K562 (cell line): ENCODE data around the gene NT5C2.

Experiments
- CREM ChIP-seq: IDR thresholded peaks from 2 replicates; pipeline ENCODE4 v1.6.1; 2014; ENCODE audit warnings: antibody characterized with exemption, low read depth
- ESRRA ChIP-seq: fragments of 450-650 bp; IDR thresholded peaks from 2 replicates; pipeline ENCODE4 v1.6.1; 2014; ENCODE audit warnings: low read depth, mild to moderate bottlenecking, moderate library complexity, borderline replicate concordance
- KDM2B ChIP-seq: fragments of 250-450 bp; sonication (Bioruptor Pico); IDR thresholded peaks from 2 replicates; pipeline ENCODE4 v1.8.0; 2021; ENCODE audit warnings: mild to moderate bottlenecking, moderate library complexity
- MAFK ChIP-seq: IDR thresholded peaks from 2 replicates; pipeline ENCODE4 v1.6.1; 2011; ENCODE audit warnings: low read length, improper control_type of control experiment
- NFYB ChIP-seq: IDR thresholded peaks from 2 replicates; pipeline ENCODE4 v1.6.1; 2011; ENCODE audit warnings: mild to moderate bottlenecking, moderate library complexity; ENCODE audit not compliant: insufficient read length; ENCODE audit errors: extremely low read depth
- POLR2A ChIP-seq: fragments of 450-650 bp; conservative IDR thresholded peaks from 2 replicates; pipeline ENCODE4 v1.6.1; 2016
- POLR2AphosphoS5 ChIP-seq: IDR thresholded peaks from 2 replicates; pipeline ENCODE4 v1.6.1; 2011; ENCODE audit warnings: mild to moderate bottlenecking, low read depth, low read length, moderate library complexity; ENCODE audit not compliant: control insufficient read depth, insufficient read depth
- TAF1 ChIP-seq: IDR thresholded peaks from 2 replicates; pipeline ENCODE4 v1.6.1; 2011; ENCODE audit warnings: mild to moderate bottlenecking, low read length, moderate library complexity; ENCODE audit not compliant: insufficient read depth, control insufficient read depth, severe bottlenecking; ENCODE audit errors: extremely low read depth
- TCF7L2 ChIP-seq: fragments of 150-350 bp; IDR thresholded peaks from 2 replicates; pipeline ENCODE4 v1.6.1; 2016; ENCODE audit warnings: low read depth, mild to moderate bottlenecking, low read length, moderate library complexity
- TF ChIP-seq, protein P1 (sequence below): sonication (generic); formaldehyde crosslinking; IDR thresholded peaks from 2 replicates; pipeline ENCODE4 v1.8.0; 2023; ENCODE audit warnings: mild to moderate bottlenecking, missing genetic modification reagents
- TF ChIP-seq, protein P2 (sequence below), 2 experiments: fragments of 450-650 bp in 1 of 2; IDR thresholded peaks; 2 replicates each; pipeline ENCODE4 v1.6.1; 2011 to 2017; ENCODE audit warnings: low read depth in 2 of 2, antibody characterized with exemption in 1 of 2, borderline replicate concordance in 1 of 2, low read length in 1 of 2, mild to moderate bottlenecking in 1 of 2, mixed read lengths in 1 of 2; ENCODE audit not compliant: control insufficient read depth in 1 of 2
- TF ChIP-seq, protein P3 (sequence below), 3 experiments: IDR thresholded peaks in 2 of 3; conservative IDR thresholded peaks in 1 of 3; 2 replicates each; pipeline ENCODE4 v1.5.1; 2011 to 2012; ENCODE audit warnings: low read length in 3 of 3, mild to moderate bottlenecking in 3 of 3, control low read depth in 2 of 3, improper control_type of control experiment in 1 of 3, inconsistent platforms in 1 of 3, low read depth in 1 of 3, mixed read lengths in 1 of 3, moderate library complexity in 1 of 3; ENCODE audit not compliant: insufficient read depth in 2 of 3

- TF ChIP-seq, protein P1, sequence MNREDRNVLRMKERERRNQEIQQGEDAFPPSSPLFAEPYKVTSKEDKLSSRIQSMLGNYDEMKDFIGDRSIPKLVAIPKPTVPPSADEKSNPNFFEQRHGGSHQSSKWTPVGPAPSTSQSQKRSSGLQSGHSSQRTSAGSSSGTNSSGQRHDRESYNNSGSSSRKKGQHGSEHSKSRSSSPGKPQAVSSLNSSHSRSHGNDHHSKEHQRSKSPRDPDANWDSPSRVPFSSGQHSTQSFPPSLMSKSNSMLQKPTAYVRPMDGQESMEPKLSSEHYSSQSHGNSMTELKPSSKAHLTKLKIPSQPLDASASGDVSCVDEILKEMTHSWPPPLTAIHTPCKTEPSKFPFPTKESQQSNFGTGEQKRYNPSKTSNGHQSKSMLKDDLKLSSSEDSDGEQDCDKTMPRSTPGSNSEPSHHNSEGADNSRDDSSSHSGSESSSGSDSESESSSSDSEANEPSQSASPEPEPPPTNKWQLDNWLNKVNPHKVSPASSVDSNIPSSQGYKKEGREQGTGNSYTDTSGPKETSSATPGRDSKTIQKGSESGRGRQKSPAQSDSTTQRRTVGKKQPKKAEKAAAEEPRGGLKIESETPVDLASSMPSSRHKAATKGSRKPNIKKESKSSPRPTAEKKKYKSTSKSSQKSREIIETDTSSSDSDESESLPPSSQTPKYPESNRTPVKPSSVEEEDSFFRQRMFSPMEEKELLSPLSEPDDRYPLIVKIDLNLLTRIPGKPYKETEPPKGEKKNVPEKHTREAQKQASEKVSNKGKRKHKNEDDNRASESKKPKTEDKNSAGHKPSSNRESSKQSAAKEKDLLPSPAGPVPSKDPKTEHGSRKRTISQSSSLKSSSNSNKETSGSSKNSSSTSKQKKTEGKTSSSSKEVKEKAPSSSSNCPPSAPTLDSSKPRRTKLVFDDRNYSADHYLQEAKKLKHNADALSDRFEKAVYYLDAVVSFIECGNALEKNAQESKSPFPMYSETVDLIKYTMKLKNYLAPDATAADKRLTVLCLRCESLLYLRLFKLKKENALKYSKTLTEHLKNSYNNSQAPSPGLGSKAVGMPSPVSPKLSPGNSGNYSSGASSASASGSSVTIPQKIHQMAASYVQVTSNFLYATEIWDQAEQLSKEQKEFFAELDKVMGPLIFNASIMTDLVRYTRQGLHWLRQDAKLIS (CRISPR knock-in tag): no peak
- no peak for TF ChIP-seq ESRRA
- no peak for TF ChIP-seq TCF7L2
- TF ChIP-seq CREM: no peak
- TF ChIP-seq NFYB: no peak
- no peak for TF ChIP-seq KDM2B (CRISPR knock-in tag)
- TF ChIP-seq MAFK: no peak
- TF ChIP-seq, protein P2, sequence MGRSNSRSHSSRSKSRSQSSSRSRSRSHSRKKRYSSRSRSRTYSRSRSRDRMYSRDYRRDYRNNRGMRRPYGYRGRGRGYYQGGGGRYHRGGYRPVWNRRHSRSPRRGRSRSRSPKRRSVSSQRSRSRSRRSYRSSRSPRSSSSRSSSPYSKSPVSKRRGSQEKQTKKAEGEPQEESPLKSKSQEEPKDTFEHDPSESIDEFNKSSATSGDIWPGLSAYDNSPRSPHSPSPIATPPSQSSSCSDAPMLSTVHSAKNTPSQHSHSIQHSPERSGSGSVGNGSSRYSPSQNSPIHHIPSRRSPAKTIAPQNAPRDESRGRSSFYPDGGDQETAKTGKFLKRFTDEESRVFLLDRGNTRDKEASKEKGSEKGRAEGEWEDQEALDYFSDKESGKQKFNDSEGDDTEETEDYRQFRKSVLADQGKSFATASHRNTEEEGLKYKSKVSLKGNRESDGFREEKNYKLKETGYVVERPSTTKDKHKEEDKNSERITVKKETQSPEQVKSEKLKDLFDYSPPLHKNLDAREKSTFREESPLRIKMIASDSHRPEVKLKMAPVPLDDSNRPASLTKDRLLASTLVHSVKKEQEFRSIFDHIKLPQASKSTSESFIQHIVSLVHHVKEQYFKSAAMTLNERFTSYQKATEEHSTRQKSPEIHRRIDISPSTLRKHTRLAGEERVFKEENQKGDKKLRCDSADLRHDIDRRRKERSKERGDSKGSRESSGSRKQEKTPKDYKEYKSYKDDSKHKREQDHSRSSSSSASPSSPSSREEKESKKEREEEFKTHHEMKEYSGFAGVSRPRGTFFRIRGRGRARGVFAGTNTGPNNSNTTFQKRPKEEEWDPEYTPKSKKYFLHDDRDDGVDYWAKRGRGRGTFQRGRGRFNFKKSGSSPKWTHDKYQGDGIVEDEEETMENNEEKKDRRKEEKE (IDR thresholded peaks at IDR 0.05; ENCODE audit: borderline replicate concordance in 1 of 2, control insufficient read depth in 1 of 2, low read depth in 2 of 2, low read length in 1 of 2): no peak
- TF ChIP-seq TAF1: no peak
- TF ChIP-seq, protein P3, sequence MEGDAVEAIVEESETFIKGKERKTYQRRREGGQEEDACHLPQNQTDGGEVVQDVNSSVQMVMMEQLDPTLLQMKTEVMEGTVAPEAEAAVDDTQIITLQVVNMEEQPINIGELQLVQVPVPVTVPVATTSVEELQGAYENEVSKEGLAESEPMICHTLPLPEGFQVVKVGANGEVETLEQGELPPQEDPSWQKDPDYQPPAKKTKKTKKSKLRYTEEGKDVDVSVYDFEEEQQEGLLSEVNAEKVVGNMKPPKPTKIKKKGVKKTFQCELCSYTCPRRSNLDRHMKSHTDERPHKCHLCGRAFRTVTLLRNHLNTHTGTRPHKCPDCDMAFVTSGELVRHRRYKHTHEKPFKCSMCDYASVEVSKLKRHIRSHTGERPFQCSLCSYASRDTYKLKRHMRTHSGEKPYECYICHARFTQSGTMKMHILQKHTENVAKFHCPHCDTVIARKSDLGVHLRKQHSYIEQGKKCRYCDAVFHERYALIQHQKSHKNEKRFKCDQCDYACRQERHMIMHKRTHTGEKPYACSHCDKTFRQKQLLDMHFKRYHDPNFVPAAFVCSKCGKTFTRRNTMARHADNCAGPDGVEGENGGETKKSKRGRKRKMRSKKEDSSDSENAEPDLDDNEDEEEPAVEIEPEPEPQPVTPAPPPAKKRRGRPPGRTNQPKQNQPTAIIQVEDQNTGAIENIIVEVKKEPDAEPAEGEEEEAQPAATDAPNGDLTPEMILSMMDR (IDR thresholded peaks at IDR 0.05 in 2 of 3, conservative IDR thresholded peaks at IDR 0.05 in 1 of 3; ENCODE audit: insufficient read depth in 2 of 3, low read depth in 1 of 3, low read length in 3 of 3): no peak
- TF ChIP-seq POLR2A: no peak
- TF ChIP-seq POLR2AphosphoS5: no peak
These were observed 4.8 kb upstream of the NT5C2 start for GRCh38 chr10:103197903-103198302.
